Mesenchymal stem cell (in vitro differentiated cells and primary cell): ENCODE measurements around the gene ARG2.

Experiments
- DNase-seq: peaks from one replicate; pipeline ENCODE4 v3.0.0-alpha.2; 2013
- H2AFZ ChIP-seq: one replicate; pipeline ENCODE4 v1.6.1; 2013; ENCODE audit warnings: low read depth, mild to moderate bottlenecking, control low read depth, inconsistent platforms, low read length, moderate library complexity
- H2AK5ac ChIP-seq: 2 replicates; pipeline ENCODE4 v1.6.1; 2013; ENCODE audit warnings: low read length, moderate library complexity, mild to moderate bottlenecking, inconsistent platforms; ENCODE audit not compliant: severe bottlenecking
- H2BK120ac ChIP-seq: one replicate; pipeline ENCODE4 v1.6.1; 2013; ENCODE audit warnings: low read depth, mild to moderate bottlenecking, inconsistent platforms, low read length, moderate library complexity
- H2BK12ac ChIP-seq, 2 experiments: one replicate each; pipeline ENCODE4 v1.6.1; 2013; ENCODE audit warnings: inconsistent platforms in 2 of 2, low read length in 2 of 2, mild to moderate bottlenecking in 2 of 2, moderate library complexity in 2 of 2, control low read depth in 1 of 2
- H2BK15ac ChIP-seq: one replicate; pipeline ENCODE4 v1.6.1; 2013; ENCODE audit warnings: mild to moderate bottlenecking, low read depth, inconsistent platforms; ENCODE audit not compliant: poor library complexity, severe bottlenecking
- H2BK5ac ChIP-seq: 2 replicates; pipeline ENCODE4 v1.6.1; 2013; ENCODE audit warnings: low read depth, mild to moderate bottlenecking, low read length, control low read depth, inconsistent platforms; ENCODE audit not compliant: poor library complexity, severe bottlenecking
- H3K14ac ChIP-seq, 2 experiments: one replicate each; pipeline ENCODE4 v1.6.1; 2013; ENCODE audit warnings: inconsistent platforms in 2 of 2, low read length in 2 of 2, control low read depth in 1 of 2, mild to moderate bottlenecking in 1 of 2, moderate library complexity in 1 of 2
- H3K18ac ChIP-seq, 2 experiments: one replicate each; pipeline ENCODE4 v1.6.1; 2013; ENCODE audit warnings: inconsistent platforms in 2 of 2, low read length in 2 of 2, control low read depth in 1 of 2, low read depth in 1 of 2, mild to moderate bottlenecking in 1 of 2
- H3K23ac ChIP-seq, 2 experiments: one replicate each; pipeline ENCODE4 v1.6.1; 2013; ENCODE audit warnings: inconsistent platforms in 2 of 2, low read length in 2 of 2, mild to moderate bottlenecking in 2 of 2, moderate library complexity in 2 of 2, control low read depth in 1 of 2
- H3K27ac ChIP-seq: 2 replicates; pipeline ENCODE4 v1.5.1; 2013; ENCODE audit warnings: mild to moderate bottlenecking, moderate library complexity, low read length, control low read depth, inconsistent platforms; ENCODE audit not compliant: poor library complexity, severe bottlenecking
- H3K27me3 ChIP-seq, 2 experiments: 2 replicates each; pipeline versions ENCODE4 v1.6.1 to v1.7.0; 2013; ENCODE audit warnings: low read length in 2 of 2, mild to moderate bottlenecking in 2 of 2, moderate library complexity in 2 of 2, control low read depth in 1 of 2, inconsistent platforms in 1 of 2; ENCODE audit not compliant: control insufficient read depth in 1 of 2, insufficient read depth in 1 of 2
- H3K36me3 ChIP-seq, 2 experiments: 2 replicates each; pipeline versions ENCODE4 v1.6.1 to v1.7.0; 2013; ENCODE audit warnings: low read length in 2 of 2, control low read depth in 1 of 2, inconsistent platforms in 1 of 2, low read depth in 1 of 2, mild to moderate bottlenecking in 1 of 2; ENCODE audit not compliant: insufficient read depth in 2 of 2, control insufficient read depth in 1 of 2
- H3K4ac ChIP-seq, 2 experiments: one replicate each; pipeline ENCODE4 v1.6.1; 2013; ENCODE audit warnings: inconsistent platforms in 2 of 2, low read length in 2 of 2, mild to moderate bottlenecking in 2 of 2, moderate library complexity in 2 of 2, control low read depth in 1 of 2, low read depth in 1 of 2
- H3K4me1 ChIP-seq: 2 replicates; pipeline ENCODE4 v1.6.1; 2013; ENCODE audit warnings: low read depth, low read length, control low read depth; ENCODE audit not compliant: control insufficient read depth, insufficient read depth
- H3K4me2 ChIP-seq: 2 replicates; pipeline ENCODE4 v1.6.1; 2013; ENCODE audit warnings: low read length, mild to moderate bottlenecking, inconsistent platforms; ENCODE audit not compliant: poor library complexity, severe bottlenecking
- H3K4me3 ChIP-seq, 2 experiments: 2 replicates each; pipeline versions ENCODE4 v1.5.1 to v1.7.0; 2013; ENCODE audit warnings: low read length in 2 of 2, mild to moderate bottlenecking in 2 of 2, control low read depth in 1 of 2, low read depth in 1 of 2; ENCODE audit not compliant: insufficient read depth in 1 of 2
- H3K79me1 ChIP-seq: replicated peaks from 2 replicates; pipeline ENCODE4 v1.6.1; 2013; ENCODE audit warnings: mild to moderate bottlenecking, control low read depth, low read length, inconsistent platforms; ENCODE audit not compliant: poor library complexity, severe bottlenecking
- H3K9ac ChIP-seq: 2 replicates; pipeline ENCODE4 v1.7.0; 2013; ENCODE audit warnings: mild to moderate bottlenecking, low read length, moderate library complexity
- H3K9me3 ChIP-seq: 2 replicates; pipeline ENCODE4 v1.7.0; 2013; ENCODE audit warnings: mild to moderate bottlenecking, low read length; ENCODE audit not compliant: control insufficient read depth
- H4K8ac ChIP-seq: one replicate; pipeline ENCODE4 v1.6.1; 2013; ENCODE audit warnings: inconsistent platforms, mild to moderate bottlenecking, low read length, moderate library complexity
- H4K91ac ChIP-seq: one replicate; pipeline ENCODE4 v1.6.1; 2013; ENCODE audit warnings: mild to moderate bottlenecking, low read length, inconsistent platforms
- WGBS: methylation state at CpG from one replicate; pipeline ENCODE4 v1.1.7; 2013; ENCODE audit warnings: mixed read lengths; 5-methylcytosine and 5-hydroxymethylcytosine counted together

Gene ARG2

GRCh38 chr14:67680121-67680602 is 60.4 kb downstream of the ARG2 start:
- Histone ChIP-seq H3K27ac (peak overlapping the region; percentile 49), H3K27me3 (no peaks in the 10 kb centered on the region), H4K8ac (no peak overlapping the region), H3K14ac (no peak overlapping the region), H3K9me3 (no peaks in the 10 kb centered on the region), H3K4me2 (no peak overlapping the region), H2BK120ac (no peak overlapping the region), H3K4ac (no peak overlapping the region), H2AK5ac (no peak overlapping the region), H3K36me3 (peaks cover 11 to 57% of the 10 kb centered on the region in 2 experiments), H2BK12ac (no peak overlapping the region), H3K9ac (peak overlapping the region; percentile 57), H4K91ac (no peak overlapping the region), H3K79me1 (peaks cover 12% of the 10 kb centered on the region), H2AFZ (no peak overlapping the region), H3K23ac (peak overlapping the region in 1 of 2 experiments; percentile 34), H3K4me1 (peaks cover 13% of the 10 kb centered on the region), H3K4me3 (no peak overlapping the region), H2BK15ac (no peak overlapping the region), H3K18ac (no peak overlapping the region), H2BK5ac (no peak overlapping the region)
- 39% methylated on average over 3 of the region's 3 CpGs for WGBS
- DNase-seq, result peak; percentile 92

GRCh38 chr14:67680941-67681340 is 61.2 kb downstream of the ARG2 start:
- H3K9ac ChIP-seq, result no peak overlapping the region
- H2AFZ ChIP-seq, result no peak overlapping the region
- H3K4me1 ChIP-seq, result peaks cover 11% of the 10 kb centered on the region
- no peak overlapping the region for H3K14ac ChIP-seq
- no peak for DNase-seq
- peaks cover 12% of the 10 kb centered on the region for H3K79me1 ChIP-seq
- H4K91ac ChIP-seq, result no peak overlapping the region
- no peak overlapping the region for H3K27ac ChIP-seq
- no peak overlapping the region for H2BK15ac ChIP-seq
- H3K27me3 ChIP-seq, result no peaks in the 10 kb centered on the region
- H2BK12ac ChIP-seq, result no peak overlapping the region
- H3K9me3 ChIP-seq, result no peaks in the 10 kb centered on the region
- peak overlapping the region in 1 of 2 experiments; percentile 13 for H3K4me3 ChIP-seq
- no peak overlapping the region for H4K8ac ChIP-seq
- H3K4ac ChIP-seq, result no peak overlapping the region
- H2BK5ac ChIP-seq, result no peak overlapping the region
- WGBS, result 69% methylated on average over 2 of the region's 2 CpGs
- peak overlapping the region; percentile 81 for H2AK5ac ChIP-seq
- no peak overlapping the region for H3K23ac ChIP-seq
- no peak overlapping the region for H2BK120ac ChIP-seq
- no peak overlapping the region for H3K18ac ChIP-seq
- H3K36me3 ChIP-seq, result peaks cover 15 to 65% of the 10 kb centered on the region in 2 experiments
- no peak overlapping the region for H3K4me2 ChIP-seq

GRCh38 chr14:67683842-67684241 is 64.1 kb downstream of the ARG2 start:
- H3K27me3 ChIP-seq, result no peaks in the 10 kb centered on the region
- no peak overlapping the region for H3K9ac ChIP-seq
- H3K4me2 ChIP-seq, result peak overlapping the region; percentile 33
- H3K36me3 ChIP-seq, result peaks cover 17 to 71% of the 10 kb centered on the region in 2 experiments
- no peak overlapping the region for H3K14ac ChIP-seq
- H2BK5ac ChIP-seq, result no peak overlapping the region
- no peak overlapping the region for H3K18ac ChIP-seq
- H4K91ac ChIP-seq, result no peak overlapping the region
- peaks cover 19% of the 10 kb centered on the region for H3K79me1 ChIP-seq
- H3K4me1 ChIP-seq, result peaks cover 9% of the 10 kb centered on the region
- H3K9me3 ChIP-seq, result no peaks in the 10 kb centered on the region
- H2BK12ac ChIP-seq, result no peak overlapping the region
- peak overlapping the region; percentile 95 for H3K27ac ChIP-seq
- H2BK120ac ChIP-seq, result no peak overlapping the region
- no peak overlapping the region for H3K4ac ChIP-seq
- H2AFZ ChIP-seq, result no peak overlapping the region
- H2BK15ac ChIP-seq, result no peak overlapping the region
- no peak overlapping the region for H2AK5ac ChIP-seq
- no peak for DNase-seq
- no peak overlapping the region for H4K8ac ChIP-seq
- no peak overlapping the region for H3K23ac ChIP-seq
- H3K4me3 ChIP-seq, result no peak overlapping the region

GRCh38 chr14:67690011-67690410 is 70.3 kb downstream of the ARG2 start:
- Histone ChIP-seq H3K4me3 (no peak overlapping the region), H3K4ac (no peak overlapping the region), H3K27ac (no peak overlapping the region), H4K91ac (no peak overlapping the region), H2BK15ac (no peak overlapping the region), H3K9me3 (no peaks in the 10 kb centered on the region), H3K79me1 (peaks cover 35% of the 10 kb centered on the region), H2AFZ (no peak overlapping the region), H2BK5ac (no peak overlapping the region), H3K18ac (no peak overlapping the region), H2BK120ac (no peak overlapping the region), H3K9ac (no peak overlapping the region), H3K27me3 (no peaks in the 10 kb centered on the region), H3K4me2 (no peak overlapping the region), H4K8ac (no peak overlapping the region), H2BK12ac (no peak overlapping the region), H3K36me3 (peaks cover 28 to 70% of the 10 kb centered on the region in 2 experiments), H3K23ac (no peak overlapping the region), H2AK5ac (no peak overlapping the region), H3K14ac (no peak overlapping the region), H3K4me1 (peaks cover under 1% of the 10 kb centered on the region)
- WGBS, result 98% methylated on average over 4 of the region's 4 CpGs
- DNase-seq, result no peak
